Suprapubic skin (tissue), 4 donors: ENCODE data around the gene SPCS3.

ENCODE experiments used
- EP300 ChIP-seq: sonication (generic); formaldehyde crosslinking; IDR thresholded peaks from one replicate; pipeline ENCODE4 v1.6.1; 2017; ENCODE audit warnings: antibody characterized with exemption
- POLR2A ChIP-seq, 2 donors: fragments of 450-650 bp; IDR thresholded peaks; one replicate each; pipeline ENCODE4 v1.6.1; 2017; ENCODE audit warnings: antibody characterized with exemption in 2 of 2, mild to moderate bottlenecking in 2 of 2, moderate library complexity in 2 of 2
- POLR2AphosphoS5 ChIP-seq, 3 donors: sonication (generic); formaldehyde crosslinking; IDR thresholded peaks; one replicate each; pipeline ENCODE4 v1.6.1; 2017; ENCODE audit warnings: antibody characterized with exemption in 3 of 3
- TF ChIP-seq, protein P1 (sequence below), 2 donors: fragments of 200-600 bp in 1 of 2; fragments of 450-650 bp in 1 of 2; sonication (generic) in 1 of 2; IDR thresholded peaks; one replicate each; pipeline ENCODE4 v1.5.1; 2016 to 2019; ENCODE audit warnings: antibody characterized with exemption in 2 of 2, mild to moderate bottlenecking in 1 of 2, moderate library complexity in 1 of 2

GRCh38 chr4:176271749-176272148 is 48.0 kb upstream of the SPCS3 start:
- TF ChIP-seq, protein P1, sequence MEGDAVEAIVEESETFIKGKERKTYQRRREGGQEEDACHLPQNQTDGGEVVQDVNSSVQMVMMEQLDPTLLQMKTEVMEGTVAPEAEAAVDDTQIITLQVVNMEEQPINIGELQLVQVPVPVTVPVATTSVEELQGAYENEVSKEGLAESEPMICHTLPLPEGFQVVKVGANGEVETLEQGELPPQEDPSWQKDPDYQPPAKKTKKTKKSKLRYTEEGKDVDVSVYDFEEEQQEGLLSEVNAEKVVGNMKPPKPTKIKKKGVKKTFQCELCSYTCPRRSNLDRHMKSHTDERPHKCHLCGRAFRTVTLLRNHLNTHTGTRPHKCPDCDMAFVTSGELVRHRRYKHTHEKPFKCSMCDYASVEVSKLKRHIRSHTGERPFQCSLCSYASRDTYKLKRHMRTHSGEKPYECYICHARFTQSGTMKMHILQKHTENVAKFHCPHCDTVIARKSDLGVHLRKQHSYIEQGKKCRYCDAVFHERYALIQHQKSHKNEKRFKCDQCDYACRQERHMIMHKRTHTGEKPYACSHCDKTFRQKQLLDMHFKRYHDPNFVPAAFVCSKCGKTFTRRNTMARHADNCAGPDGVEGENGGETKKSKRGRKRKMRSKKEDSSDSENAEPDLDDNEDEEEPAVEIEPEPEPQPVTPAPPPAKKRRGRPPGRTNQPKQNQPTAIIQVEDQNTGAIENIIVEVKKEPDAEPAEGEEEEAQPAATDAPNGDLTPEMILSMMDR (IDR thresholded peaks at IDR 0.05): no peak
- no peak for TF ChIP-seq EP300
- no peak for TF ChIP-seq POLR2A (IDR thresholded peaks at IDR 0.05)
- no peak for TF ChIP-seq POLR2AphosphoS5 (IDR thresholded peaks at IDR 0.05)
